Erythroblast (primary cell): ENCODE measurements around the gene ITPR1.

Source experiments
- GATA1 ChIP-seq: IDR thresholded peaks from 2 replicates; pipeline ENCODE4 v1.6.1; 2011; ENCODE audit warnings: low read depth, mild to moderate bottlenecking, control low read depth, low read length, moderate library complexity
- POLR2A ChIP-seq: IDR thresholded peaks from 2 replicates; pipeline ENCODE4 v1.6.1; 2011; ENCODE audit warnings: mild to moderate bottlenecking, low read length

- no peak for TF ChIP-seq POLR2A
- TF ChIP-seq GATA1 = no peak
Measured at GRCh38 chr3:4515916-4516579, 22.9 kb downstream of the ITPR1 start.
